ENCODE results near the gene TRIM47.

DNA sequence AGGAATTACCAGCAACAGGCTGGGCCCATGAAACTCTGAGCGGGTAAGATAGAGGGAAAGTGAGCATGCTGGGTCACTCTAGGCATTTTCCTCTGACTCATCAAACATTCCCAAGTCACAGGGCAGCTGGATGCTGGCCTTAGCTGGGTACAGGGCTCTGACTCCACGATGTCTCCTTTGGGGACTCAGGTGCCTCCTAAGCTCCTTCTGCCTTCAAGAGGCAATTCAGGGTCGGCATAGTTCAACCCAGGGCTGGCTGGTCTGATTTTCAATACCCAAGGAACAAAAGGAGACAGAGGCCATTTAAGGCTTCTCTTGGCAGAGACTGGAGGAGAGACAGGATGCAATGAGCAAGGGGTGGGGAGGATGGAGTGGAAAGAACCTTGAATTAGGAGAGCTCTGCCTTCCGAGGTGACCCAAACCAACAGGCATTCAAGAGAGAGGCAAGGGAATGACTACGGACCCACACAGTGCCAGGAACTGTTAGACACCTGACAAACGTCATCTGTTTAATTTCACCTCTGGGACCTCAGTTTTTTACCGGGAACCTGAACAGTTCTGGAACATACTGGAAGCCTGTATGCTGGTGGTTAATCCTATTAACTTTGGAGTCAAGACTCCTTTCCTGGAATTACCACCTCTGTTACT, 24.2 kb downstream of the TRIM47 start:
- TF ChIP-seq, protein P1, sequence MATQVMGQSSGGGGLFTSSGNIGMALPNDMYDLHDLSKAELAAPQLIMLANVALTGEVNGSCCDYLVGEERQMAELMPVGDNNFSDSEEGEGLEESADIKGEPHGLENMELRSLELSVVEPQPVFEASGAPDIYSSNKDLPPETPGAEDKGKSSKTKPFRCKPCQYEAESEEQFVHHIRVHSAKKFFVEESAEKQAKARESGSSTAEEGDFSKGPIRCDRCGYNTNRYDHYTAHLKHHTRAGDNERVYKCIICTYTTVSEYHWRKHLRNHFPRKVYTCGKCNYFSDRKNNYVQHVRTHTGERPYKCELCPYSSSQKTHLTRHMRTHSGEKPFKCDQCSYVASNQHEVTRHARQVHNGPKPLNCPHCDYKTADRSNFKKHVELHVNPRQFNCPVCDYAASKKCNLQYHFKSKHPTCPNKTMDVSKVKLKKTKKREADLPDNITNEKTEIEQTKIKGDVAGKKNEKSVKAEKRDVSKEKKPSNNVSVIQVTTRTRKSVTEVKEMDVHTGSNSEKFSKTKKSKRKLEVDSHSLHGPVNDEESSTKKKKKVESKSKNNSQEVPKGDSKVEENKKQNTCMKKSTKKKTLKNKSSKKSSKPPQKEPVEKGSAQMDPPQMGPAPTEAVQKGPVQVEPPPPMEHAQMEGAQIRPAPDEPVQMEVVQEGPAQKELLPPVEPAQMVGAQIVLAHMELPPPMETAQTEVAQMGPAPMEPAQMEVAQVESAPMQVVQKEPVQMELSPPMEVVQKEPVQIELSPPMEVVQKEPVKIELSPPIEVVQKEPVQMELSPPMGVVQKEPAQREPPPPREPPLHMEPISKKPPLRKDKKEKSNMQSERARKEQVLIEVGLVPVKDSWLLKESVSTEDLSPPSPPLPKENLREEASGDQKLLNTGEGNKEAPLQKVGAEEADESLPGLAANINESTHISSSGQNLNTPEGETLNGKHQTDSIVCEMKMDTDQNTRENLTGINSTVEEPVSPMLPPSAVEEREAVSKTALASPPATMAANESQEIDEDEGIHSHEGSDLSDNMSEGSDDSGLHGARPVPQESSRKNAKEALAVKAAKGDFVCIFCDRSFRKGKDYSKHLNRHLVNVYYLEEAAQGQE (IDR thresholded peaks at IDR 0.05; ENCODE audit: low read depth) = no peak
- TF ChIP-seq RAD21 (IDR thresholded peaks at IDR 0.05; ENCODE audit: low read depth) = no peak
- TF ChIP-seq FOXM1 (IDR thresholded peaks at IDR 0.05; ENCODE audit: borderline replicate concordance, low read depth) = no peak; the same call in 1 of the 2 replicates
- no peak for TF ChIP-seq NFIC (IDR thresholded peaks at IDR 0.05)
- TF ChIP-seq CREB1 (IDR thresholded peaks at IDR 0.05; ENCODE audit: low read depth) = no peak
- no peak for TF ChIP-seq EP300 (IDR thresholded peaks at IDR 0.05; ENCODE audit: borderline replicate concordance)
- TF ChIP-seq TAF1 (IDR thresholded peaks at IDR 0.05; ENCODE audit: low read depth) = no peak
- TF ChIP-seq YY1 (IDR thresholded peaks at IDR 0.05; ENCODE audit: low read depth) = no peak
- no peak for TF ChIP-seq MAX (IDR thresholded peaks at IDR 0.05)
- TF ChIP-seq, protein P2, sequence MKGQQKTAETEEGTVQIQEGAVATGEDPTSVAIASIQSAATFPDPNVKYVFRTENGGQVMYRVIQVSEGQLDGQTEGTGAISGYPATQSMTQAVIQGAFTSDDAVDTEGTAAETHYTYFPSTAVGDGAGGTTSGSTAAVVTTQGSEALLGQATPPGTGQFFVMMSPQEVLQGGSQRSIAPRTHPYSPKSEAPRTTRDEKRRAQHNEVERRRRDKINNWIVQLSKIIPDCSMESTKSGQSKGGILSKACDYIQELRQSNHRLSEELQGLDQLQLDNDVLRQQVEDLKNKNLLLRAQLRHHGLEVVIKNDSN (IDR thresholded peaks at IDR 0.05) = no peak
- no peak for TF ChIP-seq CEBPB (IDR thresholded peaks at IDR 0.05)
- TF ChIP-seq TCF12 (IDR thresholded peaks at IDR 0.05; ENCODE audit: low read depth) = no peak

Data from Ishikawa (cell line).